Measurements from ENCODE around the gene ATG4C.

DNA sequence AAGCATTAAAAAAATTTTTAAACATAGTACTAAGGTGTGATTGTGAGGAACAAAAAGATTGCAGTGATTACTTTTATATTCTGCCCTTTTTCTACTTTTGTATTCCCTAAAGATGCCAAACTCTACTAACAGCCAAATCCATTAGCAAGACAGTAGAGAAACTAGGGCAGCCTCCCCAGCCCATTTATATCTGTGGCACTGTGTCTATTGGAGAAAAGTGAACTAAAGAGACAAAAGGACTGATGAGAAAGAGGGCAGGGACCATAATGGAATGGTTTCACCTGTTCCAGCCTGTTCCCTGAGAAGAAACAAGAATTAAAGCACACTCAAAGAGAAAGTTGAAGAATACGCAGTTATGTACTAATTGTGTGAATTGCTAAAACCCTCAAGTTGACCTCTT, 56.6 kb downstream of the ATG4C start:
- no peak for TF ChIP-seq EZH2 (IDR thresholded peaks at IDR 0.05; ENCODE audit: borderline replicate concordance)
- TF ChIP-seq, protein P1, sequence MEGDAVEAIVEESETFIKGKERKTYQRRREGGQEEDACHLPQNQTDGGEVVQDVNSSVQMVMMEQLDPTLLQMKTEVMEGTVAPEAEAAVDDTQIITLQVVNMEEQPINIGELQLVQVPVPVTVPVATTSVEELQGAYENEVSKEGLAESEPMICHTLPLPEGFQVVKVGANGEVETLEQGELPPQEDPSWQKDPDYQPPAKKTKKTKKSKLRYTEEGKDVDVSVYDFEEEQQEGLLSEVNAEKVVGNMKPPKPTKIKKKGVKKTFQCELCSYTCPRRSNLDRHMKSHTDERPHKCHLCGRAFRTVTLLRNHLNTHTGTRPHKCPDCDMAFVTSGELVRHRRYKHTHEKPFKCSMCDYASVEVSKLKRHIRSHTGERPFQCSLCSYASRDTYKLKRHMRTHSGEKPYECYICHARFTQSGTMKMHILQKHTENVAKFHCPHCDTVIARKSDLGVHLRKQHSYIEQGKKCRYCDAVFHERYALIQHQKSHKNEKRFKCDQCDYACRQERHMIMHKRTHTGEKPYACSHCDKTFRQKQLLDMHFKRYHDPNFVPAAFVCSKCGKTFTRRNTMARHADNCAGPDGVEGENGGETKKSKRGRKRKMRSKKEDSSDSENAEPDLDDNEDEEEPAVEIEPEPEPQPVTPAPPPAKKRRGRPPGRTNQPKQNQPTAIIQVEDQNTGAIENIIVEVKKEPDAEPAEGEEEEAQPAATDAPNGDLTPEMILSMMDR (IDR thresholded peaks at IDR 0.05; ENCODE audit: poor library complexity) = no peak
